ENCODE measurements around the gene FAM78A. TPM values are rescaled to one million over a fixed set of nuclear protein-coding genes. Genes with fewer than 3 reads are reported as not detected.

Gene FAM78A
- total and polyA plus RNA-seq, 11 donors, result 13.6 to 37.9 (median 33.4) TPM

DNA sequence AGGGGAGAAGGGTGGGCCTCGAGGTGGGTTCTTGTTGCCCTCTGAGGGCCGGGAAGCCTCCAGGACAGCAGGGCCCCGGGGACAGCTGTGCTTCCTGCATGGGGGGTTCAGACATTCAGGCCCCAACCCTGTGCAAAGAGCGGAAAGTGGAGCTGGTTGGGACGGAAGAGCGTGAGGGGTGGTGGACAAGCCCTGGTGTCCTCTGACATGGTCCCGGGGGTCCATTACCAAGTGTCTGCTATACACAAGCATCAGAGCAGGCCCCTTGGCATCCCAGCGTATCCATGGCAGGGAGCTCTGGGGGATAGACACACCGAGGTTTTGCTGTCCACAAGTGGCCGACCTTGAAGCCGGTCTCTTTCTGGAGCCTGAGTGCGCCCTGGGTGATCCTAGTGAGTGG is 22.5 kb upstream of the FAM78A start:
- DNase-seq (peak in 1 of 5 donors; percentile 24), ATAC-seq (no peak)
- Histone ChIP-seq H3K27me3 (no peaks in the 10 kb centered on the region), H3K9me3 (no peaks in the 10 kb centered on the region), H3K4me3 (no peak overlapping the region), H3K36me3 (peaks cover 0 to 17% (median 0%) of the 10 kb centered on the region in 9 donors), H3K4me1 (peaks cover 0 to 91% (median 38%) of the 10 kb centered on the region in 12 donors), H3K27ac (peak overlapping the region; percentile 72 to 98 (median 91))
- intact Hi-C loops (cut with DNase I), result loop anchor here in 3 of 10 donors (5.0 kb wide), 1 partner anchor 33 kb away; no protein-coding TSS in a partner anchor
- TF ChIP-seq, protein P1, sequence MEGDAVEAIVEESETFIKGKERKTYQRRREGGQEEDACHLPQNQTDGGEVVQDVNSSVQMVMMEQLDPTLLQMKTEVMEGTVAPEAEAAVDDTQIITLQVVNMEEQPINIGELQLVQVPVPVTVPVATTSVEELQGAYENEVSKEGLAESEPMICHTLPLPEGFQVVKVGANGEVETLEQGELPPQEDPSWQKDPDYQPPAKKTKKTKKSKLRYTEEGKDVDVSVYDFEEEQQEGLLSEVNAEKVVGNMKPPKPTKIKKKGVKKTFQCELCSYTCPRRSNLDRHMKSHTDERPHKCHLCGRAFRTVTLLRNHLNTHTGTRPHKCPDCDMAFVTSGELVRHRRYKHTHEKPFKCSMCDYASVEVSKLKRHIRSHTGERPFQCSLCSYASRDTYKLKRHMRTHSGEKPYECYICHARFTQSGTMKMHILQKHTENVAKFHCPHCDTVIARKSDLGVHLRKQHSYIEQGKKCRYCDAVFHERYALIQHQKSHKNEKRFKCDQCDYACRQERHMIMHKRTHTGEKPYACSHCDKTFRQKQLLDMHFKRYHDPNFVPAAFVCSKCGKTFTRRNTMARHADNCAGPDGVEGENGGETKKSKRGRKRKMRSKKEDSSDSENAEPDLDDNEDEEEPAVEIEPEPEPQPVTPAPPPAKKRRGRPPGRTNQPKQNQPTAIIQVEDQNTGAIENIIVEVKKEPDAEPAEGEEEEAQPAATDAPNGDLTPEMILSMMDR (IDR thresholded peaks at IDR 0.05), result no peak
- no peak for TF ChIP-seq POLR2A (IDR thresholded peaks at IDR 0.05)
- 78 to 91% (median 88%) methylated on average over 11 to 12 of the region's 12 CpGs for WGBS, 4 donors

DNA sequence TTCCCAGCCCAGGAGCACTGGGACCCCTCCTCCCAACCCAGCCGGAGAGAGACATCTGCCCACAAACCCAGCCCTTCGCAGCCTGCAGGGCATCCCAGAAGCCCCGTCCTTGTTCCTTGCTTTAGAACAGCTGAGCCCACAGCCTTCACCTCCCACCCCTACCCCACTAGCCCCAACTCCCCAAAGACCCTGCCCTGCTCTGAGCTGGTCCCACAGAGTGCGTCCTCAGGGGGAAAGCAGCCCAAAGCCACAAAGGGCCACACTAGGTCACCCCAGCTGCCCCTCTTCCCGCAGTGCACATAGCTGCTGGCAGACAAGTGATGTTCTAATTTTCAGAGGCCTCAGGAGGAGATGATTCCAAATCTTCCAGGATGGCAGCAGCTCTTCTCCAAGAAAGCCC is 22.0 kb upstream of the FAM78A start:
- DNase-seq, result no peak
- TF ChIP-seq, protein P1 (IDR thresholded peaks at IDR 0.05), result no peak
- no peak for TF ChIP-seq POLR2A (IDR thresholded peaks at IDR 0.05)
- H3K4me3 ChIP-seq, result no peak overlapping the region

DNA sequence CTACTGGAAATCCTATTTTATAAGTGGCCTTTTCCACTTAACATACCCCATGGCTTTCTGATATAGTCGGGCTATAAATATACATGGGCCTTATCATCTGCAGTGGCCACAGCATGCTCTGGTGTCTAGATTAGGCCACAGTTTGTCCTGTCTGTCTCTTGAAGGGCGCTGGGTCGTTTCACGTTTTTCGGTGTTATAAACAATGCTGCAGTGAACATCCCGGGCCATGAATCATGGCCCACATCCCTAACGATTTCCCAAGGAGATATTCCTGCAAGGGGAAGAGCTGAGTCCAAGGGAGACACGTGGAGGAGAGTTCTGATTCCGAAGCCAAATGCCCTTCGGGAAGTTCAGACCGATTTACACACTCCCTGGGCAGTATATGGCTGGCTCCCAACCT is 21.6 kb upstream of the FAM78A start:
- Histone ChIP-seq H3K4me3 (no peak overlapping the region), H3K4me1 (peaks cover 0 to 91% (median 46%) of the 10 kb centered on the region in 12 donors), H3K9me3 (no peaks in the 10 kb centered on the region), H3K27me3 (no peaks in the 10 kb centered on the region), H3K27ac (peak overlapping the region; percentile 72 to 98 (median 91)), H3K36me3 (peaks cover 0 to 21% (median 0%) of the 10 kb centered on the region in 9 donors)
- TF ChIP-seq, protein P1 (IDR thresholded peaks at IDR 0.05), result no peak
- TF ChIP-seq POLR2A (IDR thresholded peaks at IDR 0.05), result no peak
- peak; percentile 57 to 78 (median 68) for ATAC-seq
- intact Hi-C loops (cut with DNase I), result loop anchor here in 3 of 10 donors (5.0 kb wide), 1 partner anchor 34 kb away; no protein-coding TSS in a partner anchor
- DNase-seq, result peak in 1 of 5 donors; percentile 57
- WGBS, 4 donors, result 24 to 43% (median 32%) methylated on average over 11 of the region's 11 CpGs

More for the DNA sequence above, 22.0 kb upstream of the FAM78A start:
- peaks cover 0 to 17% (median 0%) of the 10 kb centered on the region in 9 donors for H3K36me3 ChIP-seq
- intact Hi-C loops (cut with DNase I), result loop anchor here in 3 of 10 donors (5.0 kb wide), 1 partner anchor 34 kb away; no protein-coding TSS in a partner anchor
- no peaks in the 10 kb centered on the region for H3K27me3 ChIP-seq
- H3K4me1 ChIP-seq, result peaks cover 0 to 91% (median 42%) of the 10 kb centered on the region in 12 donors
- no peaks in the 10 kb centered on the region for H3K9me3 ChIP-seq
- WGBS, 4 donors, result 60 to 65% (median 62%) methylated on average over 4 to 5 of the region's 5 CpGs
- peak in 3 of 4 donors; percentile 1 to 2 (median 1) for ATAC-seq
- peak overlapping the region; percentile 72 to 98 (median 91) for H3K27ac ChIP-seq

DNA sequence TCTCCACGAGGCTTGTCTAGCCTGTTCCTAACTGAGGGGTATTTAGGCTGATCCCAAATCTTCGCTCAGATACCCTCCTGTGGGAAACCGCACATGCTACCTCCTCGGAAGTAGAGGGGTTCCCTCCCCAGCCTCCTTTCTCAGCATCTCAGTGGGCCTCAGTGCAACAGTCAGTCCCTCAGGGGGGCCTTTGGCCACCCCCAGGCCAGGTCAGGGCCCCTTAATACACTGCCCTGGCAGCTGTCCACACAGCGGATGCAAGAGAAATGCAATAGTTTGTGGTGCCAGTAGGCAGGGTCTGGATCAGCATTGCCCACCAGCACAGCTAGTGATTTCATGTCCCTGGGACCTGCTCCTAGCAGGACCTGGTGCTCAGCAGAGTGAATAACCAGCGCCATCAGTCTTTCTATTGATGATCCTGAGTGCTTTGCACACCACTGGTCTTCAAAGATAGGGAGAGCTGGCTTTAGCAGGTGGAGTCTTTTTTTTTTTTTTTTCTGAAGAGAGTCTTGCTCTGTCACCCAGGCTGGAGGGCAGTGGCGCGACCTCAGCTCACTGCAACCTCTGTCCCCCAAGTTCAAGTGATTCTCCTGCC is 20.7 kb upstream of the FAM78A start:
- Histone ChIP-seq H3K4me1 (peaks cover 0 to 91% (median 44%) of the 10 kb centered on the region in 12 donors), H3K27me3 (no peaks in the 10 kb centered on the region), H3K27ac (peak overlapping the region; percentile 71 to 98 (median 90)), H3K4me3 (no peak overlapping the region), H3K9me3 (no peaks in the 10 kb centered on the region), H3K36me3 (peaks cover 0 to 23% (median 0%) of the 10 kb centered on the region in 9 donors)
- intact Hi-C loops (cut with DNase I), result loop anchor here in 3 of 10 donors (5.0 kb wide), 1 partner anchor 35 kb away; no protein-coding TSS in a partner anchor
- whole genome bisulfite sequencing, 4 donors, result 68 to 83% (median 74%) methylated on average over 6 to 8 of the region's 8 CpGs
- TF ChIP-seq, protein P1 (IDR thresholded peaks at IDR 0.05), result no peak
- no peak for TF ChIP-seq POLR2A (IDR thresholded peaks at IDR 0.05)
- ATAC-seq (no peak), DNase-seq (peak in 1 of 5 donors; percentile 22)
